ENCODE data around the gene FLCN.

FLCN gene

GRCh38 chr17:17190188-17190587 lies 46.8 kb downstream of the FLCN start:
- no peaks in the 10 kb centered on the region for H4K20me1 ChIP-seq (ENCODE audit: insufficient read depth, low read length)
- H3K27ac ChIP-seq (ENCODE audit: low read depth, low read length, poor library complexity, severe bottlenecking), result no peak overlapping the region
- H3K36me3 ChIP-seq (ENCODE audit: insufficient read depth, low read length), result peaks cover 27% of the 10 kb centered on the region
- H3K79me2 ChIP-seq (ENCODE audit: insufficient read depth, low read length), result no peaks in the 10 kb centered on the region
- TF ChIP-seq CTCF (IDR thresholded peaks at IDR 0.05; ENCODE audit: low read length) (no peak), EZH2 (IDR thresholded peaks at IDR 0.05; ENCODE audit: borderline replicate concordance, low read length) (no peak)
- no peak overlapping the region for H3K4me3 ChIP-seq (ENCODE audit: low read depth, low read length, poor library complexity, severe bottlenecking)
- peaks cover 4% of the 10 kb centered on the region; the same call in 1 of the 2 replicates for H3F3A ChIP-seq (ENCODE audit: insufficient read depth, low read length)
- no peaks in the 10 kb centered on the region for H3K9me3 ChIP-seq (ENCODE audit: low read length)
- H3K27me3 ChIP-seq (ENCODE audit: insufficient read depth, low read length), result no peaks in the 10 kb centered on the region
- peaks cover 20% of the 10 kb centered on the region for H3K4me1 ChIP-seq (ENCODE audit: insufficient read depth, low read length, severe bottlenecking)
- no peak overlapping the region for H2AFZ ChIP-seq (ENCODE audit: low read length)
- H3K4me2 ChIP-seq (ENCODE audit: low read length), result no peak overlapping the region
- no peaks in the 10 kb centered on the region for H3K9me2 ChIP-seq (ENCODE audit: low read depth, low read length)
- no peak overlapping the region for H3K9ac ChIP-seq (ENCODE audit: low read length)

- Histone ChIP-seq H3K4me1 (ENCODE audit: insufficient read depth, low read length, severe bottlenecking) (peaks cover 26% of the 10 kb centered on the region), H3F3A (ENCODE audit: insufficient read depth, low read length) (peaks cover 4% of the 10 kb centered on the region; the same call in 1 of the 2 replicates), H3K27ac (ENCODE audit: low read depth, low read length, poor library complexity, severe bottlenecking) (no peak overlapping the region)
Measured at GRCh38 chr17:17189559-17189958, 47.4 kb downstream of the FLCN start.

GRCh38 chr17:17188586-17188985 lies 48.4 kb downstream of the FLCN start:
- peaks cover 39% of the 10 kb centered on the region for H3K36me3 ChIP-seq (ENCODE audit: insufficient read depth, low read length)
- H3K9me3 ChIP-seq (ENCODE audit: low read length), result no peaks in the 10 kb centered on the region
- no peak overlapping the region for H3K4me2 ChIP-seq (ENCODE audit: low read length)
- H2AFZ ChIP-seq (ENCODE audit: low read length), result no peak overlapping the region
- no peaks in the 10 kb centered on the region for H3K9me2 ChIP-seq (ENCODE audit: low read depth, low read length)
- no peak overlapping the region for H3K9ac ChIP-seq (ENCODE audit: low read length)
- no peaks in the 10 kb centered on the region for H3K27me3 ChIP-seq (ENCODE audit: insufficient read depth, low read length)
- H4K20me1 ChIP-seq (ENCODE audit: insufficient read depth, low read length), result no peaks in the 10 kb centered on the region
- no peak overlapping the region for H3K27ac ChIP-seq (ENCODE audit: low read depth, low read length, poor library complexity, severe bottlenecking)
- no peaks in the 10 kb centered on the region for H3K79me2 ChIP-seq (ENCODE audit: insufficient read depth, low read length)
- H3K4me3 ChIP-seq (ENCODE audit: low read depth, low read length, poor library complexity, severe bottlenecking), result no peak overlapping the region
- TF ChIP-seq EZH2 (IDR thresholded peaks at IDR 0.05; ENCODE audit: borderline replicate concordance, low read length), result no peak
- no peak for TF ChIP-seq CTCF (IDR thresholded peaks at IDR 0.05; ENCODE audit: low read length)
- H3K4me1 ChIP-seq (ENCODE audit: insufficient read depth, low read length, severe bottlenecking), result peaks cover 33% of the 10 kb centered on the region
- peaks cover 4% of the 10 kb centered on the region; the same call in 1 of the 2 replicates for H3F3A ChIP-seq (ENCODE audit: insufficient read depth, low read length)

More at GRCh38 chr17:17189559-17189958, 47.4 kb downstream of the FLCN start:
- Histone ChIP-seq H2AFZ (ENCODE audit: low read length) (no peak overlapping the region), H4K20me1 (ENCODE audit: insufficient read depth, low read length) (no peaks in the 10 kb centered on the region), H3K36me3 (ENCODE audit: insufficient read depth, low read length) (peaks cover 29% of the 10 kb centered on the region), H3K9me2 (ENCODE audit: low read depth, low read length) (no peaks in the 10 kb centered on the region), H3K4me2 (ENCODE audit: low read length) (no peak overlapping the region), H3K9ac (ENCODE audit: low read length) (no peak overlapping the region), H3K4me3 (ENCODE audit: low read depth, low read length, poor library complexity, severe bottlenecking) (no peak overlapping the region), H3K79me2 (ENCODE audit: insufficient read depth, low read length) (no peaks in the 10 kb centered on the region), H3K27me3 (ENCODE audit: insufficient read depth, low read length) (no peaks in the 10 kb centered on the region), H3K9me3 (ENCODE audit: low read length) (no peaks in the 10 kb centered on the region)
- TF ChIP-seq CTCF (IDR thresholded peaks at IDR 0.05; ENCODE audit: low read length), result no peak
- no peak for TF ChIP-seq EZH2 (IDR thresholded peaks at IDR 0.05; ENCODE audit: borderline replicate concordance, low read length)

Measured in OCI-LY1 (cell line).